Neural cell (in vitro differentiated cells): ENCODE results near the gene HMGCR.
"Not testable (repeated sequence)": the region's sequence is repeated elsewhere in the genome, so short reads cannot be mapped to it uniquely, and the experiment has no call there.

Source experiments
- EZH2 ChIP-seq: fragments of 200-600, 300-800 bp; shearing (Covaris generic), sonication (generic); IDR thresholded peaks from 2 replicates; pipeline ENCODE4 v1.6.1; 2014; ENCODE audit warnings: antibody characterized with exemption, low read length, borderline replicate concordance, mild to moderate bottlenecking; ENCODE audit not compliant: insufficient read depth, poor library complexity, severe bottlenecking
- TF ChIP-seq, protein P1 (sequence below): fragments of 450-650 bp; IDR thresholded peaks from 2 replicates; pipeline ENCODE4 v1.5.1; 2014; ENCODE audit warnings: antibody characterized with exemption, mild to moderate bottlenecking, moderate library complexity; ENCODE audit not compliant: poor library complexity, severe bottlenecking

DNA sequence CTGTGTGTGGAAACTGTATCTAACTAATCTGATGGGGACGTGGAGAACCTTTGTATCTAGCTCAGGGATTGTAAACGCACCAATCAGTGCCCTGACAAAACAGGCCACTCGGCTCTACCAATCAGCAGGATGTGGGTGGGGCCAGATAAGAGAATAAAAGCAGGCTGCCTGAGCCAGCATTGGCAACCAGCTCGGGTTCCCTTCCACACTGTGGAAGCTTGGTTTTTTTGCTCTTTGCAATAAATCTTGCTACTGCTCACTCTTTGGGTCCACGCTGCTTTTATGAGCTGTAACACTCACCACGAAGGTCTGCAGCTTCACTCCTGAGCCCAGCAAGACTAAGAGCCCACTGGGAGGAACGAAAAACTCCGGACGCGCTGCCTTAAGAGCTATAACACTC lies 2.6 kb upstream of the HMGCR start:
- TF ChIP-seq, protein P1, sequence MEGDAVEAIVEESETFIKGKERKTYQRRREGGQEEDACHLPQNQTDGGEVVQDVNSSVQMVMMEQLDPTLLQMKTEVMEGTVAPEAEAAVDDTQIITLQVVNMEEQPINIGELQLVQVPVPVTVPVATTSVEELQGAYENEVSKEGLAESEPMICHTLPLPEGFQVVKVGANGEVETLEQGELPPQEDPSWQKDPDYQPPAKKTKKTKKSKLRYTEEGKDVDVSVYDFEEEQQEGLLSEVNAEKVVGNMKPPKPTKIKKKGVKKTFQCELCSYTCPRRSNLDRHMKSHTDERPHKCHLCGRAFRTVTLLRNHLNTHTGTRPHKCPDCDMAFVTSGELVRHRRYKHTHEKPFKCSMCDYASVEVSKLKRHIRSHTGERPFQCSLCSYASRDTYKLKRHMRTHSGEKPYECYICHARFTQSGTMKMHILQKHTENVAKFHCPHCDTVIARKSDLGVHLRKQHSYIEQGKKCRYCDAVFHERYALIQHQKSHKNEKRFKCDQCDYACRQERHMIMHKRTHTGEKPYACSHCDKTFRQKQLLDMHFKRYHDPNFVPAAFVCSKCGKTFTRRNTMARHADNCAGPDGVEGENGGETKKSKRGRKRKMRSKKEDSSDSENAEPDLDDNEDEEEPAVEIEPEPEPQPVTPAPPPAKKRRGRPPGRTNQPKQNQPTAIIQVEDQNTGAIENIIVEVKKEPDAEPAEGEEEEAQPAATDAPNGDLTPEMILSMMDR, result not testable (repeated sequence)
- TF ChIP-seq EZH2, result not testable (repeated sequence)
